SH-SY5Y (cell line): Measurements from ENCODE around the gene SOAT1.

Experiments
- GATA2 ChIP-seq: IDR thresholded peaks from 2 replicates; pipeline ENCODE4 v1.6.1; 2011; ENCODE audit warnings: mild to moderate bottlenecking, low read depth, low read length
- GATA3 ChIP-seq: IDR thresholded peaks from 2 replicates; pipeline ENCODE4 v1.6.1; 2011; ENCODE audit warnings: low read depth, mild to moderate bottlenecking, low read length, moderate library complexity

- TF ChIP-seq GATA2 (no peak), GATA3 (no peak)
Measured at GRCh38 chr1:179341943-179342547, 48.4 kb downstream of the SOAT1 start.
